Tibial nerve (tissue), 4 donors: Measurements from ENCODE around the gene CXCL16. TPM values are rescaled to one million over a fixed set of nuclear protein-coding genes. Genes with fewer than 3 reads are reported as not detected.

Source experiments
- DNase-seq, 2 donors: peaks; one replicate each; pipeline ENCODE4 v3.0.0-alpha.2; 2019; ENCODE audit warnings: low spot score in 2 of 2
- H3K27ac ChIP-seq, 4 donors: fragments of 200-600 bp; sonication (generic) in 3 of 4; one replicate each; pipeline ENCODE4 v1.5.1; 2017 to 2019; ENCODE audit warnings: mild to moderate bottlenecking in 1 of 4
- H3K27me3 ChIP-seq, 2 donors: fragments of 200-600 bp; sonication (generic) in 1 of 2; one replicate each; pipeline versions ENCODE4 v1.5.1 to v1.6.0; 2017 to 2019
- H3K36me3 ChIP-seq, 3 donors: fragments of 200-600 bp; sonication (generic); one replicate each; pipeline ENCODE4 v1.5.1; 2018 to 2019
- H3K4me1 ChIP-seq, 4 donors: fragments of 200-600 bp; sonication (generic) in 3 of 4; one replicate each; pipeline ENCODE4 v1.5.1; 2017 to 2019
- H3K4me3 ChIP-seq, 4 donors: fragments of 200-600 bp; sonication (generic) in 3 of 4; one replicate each; pipeline ENCODE4 v1.5.1; 2017 to 2019; ENCODE audit warnings: mild to moderate bottlenecking in 1 of 4, moderate library complexity in 1 of 4
- H3K9me3 ChIP-seq, 4 donors: fragments of 200-600 bp; sonication (generic) in 3 of 4; one replicate each; pipeline ENCODE4 v1.5.1; 2017 to 2019
- EP300 ChIP-seq, 2 donors: sonication (generic); formaldehyde crosslinking; IDR thresholded peaks; one replicate each; pipeline ENCODE4 v1.6.1; 2017; ENCODE audit warnings: antibody characterized with exemption in 2 of 2, mild to moderate bottlenecking in 1 of 2
- POLR2A ChIP-seq, 2 donors: fragments of 450-650 bp; IDR thresholded peaks; one replicate each; pipeline ENCODE4 v1.6.1; 2017; ENCODE audit warnings: antibody characterized with exemption in 2 of 2, mild to moderate bottlenecking in 2 of 2, moderate library complexity in 2 of 2
- WGBS, 2 donors: methylation state at CpG; one replicate each; pipeline ENCODE4 v1.1.5; 2018; 5-methylcytosine and 5-hydroxymethylcytosine counted together
- total RNA-seq, 4 donors: library from RNA; depleted of rRNA; stranded (reverse); fragments of >200 nt; gene quantifications; one replicate each; pipeline ENCODE4 v1.1.0, GENCODE V29; 2016
- TF ChIP-seq, protein P1 (sequence below), 5 experiments: fragments of 200-600 bp in 3 of 5; fragments of 450-650 bp in 2 of 5; sonication (generic) in 3 of 5; IDR thresholded peaks; one replicate each; pipeline ENCODE4 v1.5.1; 2016 to 2019; ENCODE audit warnings: antibody characterized with exemption in 5 of 5, mild to moderate bottlenecking in 3 of 5, moderate library complexity in 2 of 5

The CXCL16 gene, protein sequence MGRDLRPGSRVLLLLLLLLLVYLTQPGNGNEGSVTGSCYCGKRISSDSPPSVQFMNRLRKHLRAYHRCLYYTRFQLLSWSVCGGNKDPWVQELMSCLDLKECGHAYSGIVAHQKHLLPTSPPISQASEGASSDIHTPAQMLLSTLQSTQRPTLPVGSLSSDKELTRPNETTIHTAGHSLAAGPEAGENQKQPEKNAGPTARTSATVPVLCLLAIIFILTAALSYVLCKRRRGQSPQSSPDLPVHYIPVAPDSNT
- total RNA-seq: 10 to 100 TPM in 3 of 4 donors, 1 to 10 TPM in 1; 5.7 to 27.3 (median 13.6) TPM

DNA sequence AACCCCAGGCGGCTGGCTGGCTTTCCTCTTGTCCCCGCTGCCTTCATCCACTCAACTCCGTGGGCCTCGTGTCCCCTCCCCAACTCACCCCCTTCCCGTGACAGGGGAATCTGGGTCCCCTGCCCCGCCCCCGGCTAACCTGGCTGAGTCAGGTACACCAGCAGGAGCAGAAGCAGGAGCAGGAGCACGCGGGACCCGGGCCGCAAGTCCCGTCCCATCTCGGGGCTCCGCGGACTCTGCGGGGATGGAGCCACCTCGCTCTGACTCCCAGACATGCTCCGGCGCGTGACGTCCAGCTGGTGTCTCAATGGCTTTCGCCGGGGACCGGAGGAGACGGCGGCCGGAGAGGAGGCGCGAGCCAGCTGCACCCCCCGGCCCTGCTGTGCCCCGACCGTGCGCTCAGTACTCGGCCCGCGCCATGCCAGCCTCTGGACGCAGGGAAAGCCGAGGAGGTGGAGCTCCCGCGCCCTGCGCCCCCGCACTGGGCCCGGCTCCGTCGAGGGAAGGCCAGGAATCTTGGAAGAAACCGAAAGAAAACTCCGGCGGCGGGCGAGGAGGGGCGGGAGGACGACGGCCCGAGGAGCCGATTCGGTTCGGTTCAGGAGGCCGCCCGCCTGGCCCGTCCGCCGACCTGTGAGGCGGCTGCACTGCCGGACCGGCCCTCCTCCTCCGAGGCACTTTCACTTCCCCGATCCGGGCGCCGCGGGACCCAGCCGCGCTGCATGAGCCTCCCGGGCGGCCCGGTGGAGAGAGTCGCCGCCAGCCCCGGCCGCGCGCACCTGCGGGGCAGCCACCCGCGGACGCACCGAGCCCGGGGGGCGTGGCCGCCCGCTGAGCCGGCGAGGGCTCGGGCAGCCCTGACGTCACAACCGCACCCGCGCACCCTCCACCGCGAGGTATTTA, at the start of gene CXCL16, which contains the start of gene ZMYND15:
TSS of gene CXCL16 (minus strand) at position 807 of the 903 bp plus-strand sequence. CDS start at position 218, 589 bp downstream.
TSS of gene ZMYND15 (plus strand) at position 712 of the 903 bp plus-strand sequence. CDS start 716 bp downstream, outside the sequence.
- 0% methylated on average over 29 to 64 of the region's 100 CpGs for WGBS, 2 donors
- peaks cover 0 to 11% of the 10 kb centered on the region in 2 donors for H3K27me3 ChIP-seq
- peak within 1 kb of the TSS in 3 of 4 donors; percentile 74 to 78 (median 75) for H3K27ac ChIP-seq
- no peak for DNase-seq
- TF ChIP-seq, protein P1, sequence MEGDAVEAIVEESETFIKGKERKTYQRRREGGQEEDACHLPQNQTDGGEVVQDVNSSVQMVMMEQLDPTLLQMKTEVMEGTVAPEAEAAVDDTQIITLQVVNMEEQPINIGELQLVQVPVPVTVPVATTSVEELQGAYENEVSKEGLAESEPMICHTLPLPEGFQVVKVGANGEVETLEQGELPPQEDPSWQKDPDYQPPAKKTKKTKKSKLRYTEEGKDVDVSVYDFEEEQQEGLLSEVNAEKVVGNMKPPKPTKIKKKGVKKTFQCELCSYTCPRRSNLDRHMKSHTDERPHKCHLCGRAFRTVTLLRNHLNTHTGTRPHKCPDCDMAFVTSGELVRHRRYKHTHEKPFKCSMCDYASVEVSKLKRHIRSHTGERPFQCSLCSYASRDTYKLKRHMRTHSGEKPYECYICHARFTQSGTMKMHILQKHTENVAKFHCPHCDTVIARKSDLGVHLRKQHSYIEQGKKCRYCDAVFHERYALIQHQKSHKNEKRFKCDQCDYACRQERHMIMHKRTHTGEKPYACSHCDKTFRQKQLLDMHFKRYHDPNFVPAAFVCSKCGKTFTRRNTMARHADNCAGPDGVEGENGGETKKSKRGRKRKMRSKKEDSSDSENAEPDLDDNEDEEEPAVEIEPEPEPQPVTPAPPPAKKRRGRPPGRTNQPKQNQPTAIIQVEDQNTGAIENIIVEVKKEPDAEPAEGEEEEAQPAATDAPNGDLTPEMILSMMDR (IDR thresholded peaks at IDR 0.05): no peak
- TF ChIP-seq POLR2A (IDR thresholded peaks at IDR 0.05) (peak in 1 of 2 donors; percentile 22), EP300 (IDR thresholded peaks at IDR 0.05) (no peak)
- peak within 1 kb of the TSS; percentile 65 to 100 (median 82) for H3K4me3 ChIP-seq
- peaks cover 0 to 17% (median 7%) of the 10 kb centered on the region in 4 donors for H3K4me1 ChIP-seq
- H3K36me3 ChIP-seq: peaks cover 0 to 7% (median 0%) of the 10 kb centered on the region in 3 donors
- no peaks in the 10 kb centered on the region for H3K9me3 ChIP-seq

DNA sequence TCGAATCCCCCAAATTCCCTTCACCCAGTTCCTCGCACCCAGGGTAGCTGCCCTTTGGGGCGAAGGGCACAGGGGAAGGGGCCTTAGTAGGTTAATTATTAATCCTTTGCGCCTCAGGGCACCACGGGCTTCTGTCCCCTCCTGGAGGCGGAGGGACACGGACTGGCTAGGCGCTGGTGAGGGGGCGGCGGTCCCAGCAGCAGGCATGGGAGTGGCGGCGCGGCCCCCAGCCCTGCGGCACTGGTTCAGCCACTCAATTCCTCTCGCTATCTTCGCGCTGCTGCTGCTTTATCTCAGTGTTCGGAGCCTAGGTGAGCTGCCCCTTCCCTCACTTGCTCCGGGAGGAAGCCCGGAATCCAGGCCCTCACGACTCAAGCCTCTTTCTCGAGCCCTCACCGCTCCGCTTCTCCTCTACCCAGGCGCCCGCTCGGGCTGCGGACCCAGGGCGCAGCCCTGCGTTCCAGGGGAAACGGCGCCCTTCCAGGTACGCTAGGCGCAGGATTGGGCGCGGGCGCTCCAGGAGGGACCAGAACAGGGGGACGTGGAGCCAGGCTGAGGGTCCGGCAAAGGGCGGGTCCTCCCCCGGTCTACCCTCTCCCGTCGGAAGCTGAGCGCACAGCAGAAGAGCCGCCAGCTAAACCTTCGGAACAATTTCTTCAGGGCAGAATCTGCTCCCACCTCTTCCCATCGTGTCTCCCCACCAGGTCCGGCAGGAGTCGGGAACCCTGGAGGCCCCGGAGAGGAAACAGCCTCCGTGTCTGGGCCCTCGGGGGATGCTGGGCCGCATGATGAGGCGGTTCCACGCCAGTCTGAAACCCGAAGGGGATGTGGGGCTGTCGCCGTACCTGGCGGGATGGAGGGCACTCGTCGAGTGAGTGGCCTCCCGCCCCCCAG, 49.3 kb upstream of the CXCL16 start, which contains the start of gene GLTPD2:
TSS of gene GLTPD2 (plus strand) at position 158 of the 894 bp plus-strand sequence. CDS start at position 206, 48 bp downstream.
- peaks cover 0 to 48% (median 27%) of the 10 kb centered on the region in 4 donors for H3K4me1 ChIP-seq
- no peaks in the 10 kb centered on the region for H3K9me3 ChIP-seq
- no peaks in the 10 kb centered on the region for H3K36me3 ChIP-seq
- H3K4me3 ChIP-seq: peak within 1 kb of the TSS; percentile 65 to 92 (median 76)
- no peak for TF ChIP-seq EP300 (IDR thresholded peaks at IDR 0.05)
- TF ChIP-seq, protein P1 (IDR thresholded peaks at IDR 0.05): no peak
- H3K27ac ChIP-seq: peak within 1 kb of the TSS; percentile 87 to 95 (median 92)
- 38 to 45% methylated on average over 50 to 58 of the region's 62 CpGs for WGBS, 2 donors
- H3K27me3 ChIP-seq: peaks cover 0 to 22% of the 10 kb centered on the region in 2 donors
- no peak for DNase-seq

DNA sequence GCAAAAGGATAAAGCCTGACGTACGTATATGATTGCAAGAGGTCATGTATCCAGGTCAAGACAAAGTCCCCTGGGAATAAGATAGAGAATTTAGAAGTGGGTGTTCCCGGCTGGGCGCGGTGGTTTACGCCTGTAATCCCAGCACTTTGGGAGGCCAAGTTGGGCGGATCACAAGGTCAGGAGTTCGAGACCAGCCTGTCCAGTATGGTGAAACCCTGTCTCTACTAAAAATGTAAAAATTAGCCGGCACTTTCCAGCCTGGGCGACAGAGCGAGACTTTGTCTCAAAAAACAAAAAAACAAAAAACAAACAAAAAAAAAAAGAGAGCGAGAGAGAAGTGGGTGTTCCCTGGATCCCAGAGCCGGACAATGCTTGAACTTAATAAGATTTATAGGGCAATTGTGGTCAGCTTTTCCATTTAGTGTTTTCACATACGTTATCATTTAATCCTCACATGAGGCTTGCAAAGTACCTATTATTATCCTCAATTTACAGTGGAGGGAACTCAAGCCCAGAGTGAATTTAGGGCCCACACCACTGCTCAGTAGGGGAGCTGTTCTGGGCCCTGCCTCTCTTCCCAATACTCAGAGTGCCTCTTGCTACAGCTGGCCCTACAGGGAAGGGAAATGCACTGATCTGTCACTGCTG, 48.6 kb upstream of the CXCL16 start:
- peak overlapping the region in 2 of 4 donors; percentile 88 to 95 for H3K27ac ChIP-seq
- no peak overlapping the region for H3K4me3 ChIP-seq
- peaks cover 0 to 29% of the 10 kb centered on the region in 2 donors for H3K27me3 ChIP-seq
- H3K9me3 ChIP-seq: no peaks in the 10 kb centered on the region
- no peak for DNase-seq
- no peaks in the 10 kb centered on the region for H3K36me3 ChIP-seq
- WGBS, 2 donors: 59 to 65% methylated on average over 14 of the region's 14 CpGs
- no peak for TF ChIP-seq POLR2A (IDR thresholded peaks at IDR 0.05)
- TF ChIP-seq EP300 (IDR thresholded peaks at IDR 0.05): no peak
- TF ChIP-seq, protein P1 (IDR thresholded peaks at IDR 0.05): no peak
- peaks cover 0 to 48% (median 27%) of the 10 kb centered on the region in 4 donors for H3K4me1 ChIP-seq

DNA sequence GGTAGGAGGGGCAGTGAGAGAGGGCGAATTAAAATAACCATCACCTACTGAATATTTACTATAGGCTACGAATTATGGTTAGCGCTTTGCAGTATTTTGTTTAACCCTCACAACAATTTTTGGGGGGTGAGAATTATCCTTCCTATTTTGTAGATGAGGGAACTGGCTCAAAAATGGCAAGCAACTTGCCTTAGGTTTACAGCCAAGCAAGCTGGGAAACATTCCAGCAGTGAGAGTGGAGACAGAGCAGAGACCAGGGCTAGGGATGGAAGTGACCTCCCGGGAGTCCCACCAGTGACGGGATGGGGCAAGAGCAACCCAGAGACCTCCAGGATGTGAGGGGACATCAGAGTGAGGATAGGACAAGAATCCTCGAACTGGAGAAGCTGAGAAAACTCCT, 46.8 kb upstream of the CXCL16 start:
- Histone ChIP-seq H3K4me3 (peak overlapping the region in 1 of 4 donors; percentile 35), H3K27me3 (peaks cover 0 to 45% of the 10 kb centered on the region in 2 donors), H3K27ac (peak overlapping the region in 1 of 4 donors; percentile 43), H3K36me3 (no peaks in the 10 kb centered on the region), H3K9me3 (no peaks in the 10 kb centered on the region), H3K4me1 (peaks cover 0 to 48% (median 27%) of the 10 kb centered on the region in 4 donors)
- WGBS, 2 donors: 12 to 25% methylated on average over 6 of the region's 6 CpGs
- DNase-seq: no peak
- TF ChIP-seq POLR2A (IDR thresholded peaks at IDR 0.05): no peak
- TF ChIP-seq, protein P1 (IDR thresholded peaks at IDR 0.05): no peak
- TF ChIP-seq EP300 (IDR thresholded peaks at IDR 0.05): no peak
